ENCODE data around the gene DOCK2.

DNA sequence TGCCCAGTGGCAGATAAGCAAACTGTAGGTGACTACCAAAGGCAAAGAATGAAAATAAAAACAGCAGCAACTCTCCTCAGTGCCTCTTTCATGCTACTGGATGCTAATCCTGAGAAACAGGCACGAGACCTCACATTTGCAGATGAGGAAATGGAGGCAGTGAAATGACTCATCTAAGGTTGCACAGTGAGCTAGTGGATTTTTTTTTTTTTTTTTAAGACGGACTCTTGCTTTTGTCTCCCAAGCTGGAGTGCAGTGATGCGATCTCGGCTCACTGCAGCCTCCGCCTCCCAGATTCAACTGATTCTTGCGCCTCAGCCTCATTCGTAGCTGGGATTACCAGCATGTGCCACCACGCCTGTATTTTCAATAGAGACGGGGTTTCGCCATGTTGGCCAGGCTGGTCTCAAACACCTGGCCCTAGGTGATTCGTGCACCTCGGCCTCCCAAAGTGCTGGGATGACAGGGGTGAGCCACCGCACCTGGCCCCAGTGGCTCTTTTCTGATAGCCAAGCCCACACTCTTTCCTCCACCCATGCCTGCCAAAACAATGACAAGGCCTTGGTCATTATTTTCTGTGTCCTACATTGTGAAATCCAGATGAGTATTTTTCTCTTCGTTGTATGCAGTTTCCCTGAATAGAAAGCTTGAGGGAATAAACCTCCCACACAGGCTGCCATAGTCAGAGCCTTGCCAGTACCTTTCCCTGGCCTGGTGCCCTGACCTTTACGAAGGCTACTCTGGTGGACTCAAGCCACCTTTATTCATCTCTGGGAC lies 19.2 kb downstream of the DOCK2 start:
- TF ChIP-seq, protein P1, sequence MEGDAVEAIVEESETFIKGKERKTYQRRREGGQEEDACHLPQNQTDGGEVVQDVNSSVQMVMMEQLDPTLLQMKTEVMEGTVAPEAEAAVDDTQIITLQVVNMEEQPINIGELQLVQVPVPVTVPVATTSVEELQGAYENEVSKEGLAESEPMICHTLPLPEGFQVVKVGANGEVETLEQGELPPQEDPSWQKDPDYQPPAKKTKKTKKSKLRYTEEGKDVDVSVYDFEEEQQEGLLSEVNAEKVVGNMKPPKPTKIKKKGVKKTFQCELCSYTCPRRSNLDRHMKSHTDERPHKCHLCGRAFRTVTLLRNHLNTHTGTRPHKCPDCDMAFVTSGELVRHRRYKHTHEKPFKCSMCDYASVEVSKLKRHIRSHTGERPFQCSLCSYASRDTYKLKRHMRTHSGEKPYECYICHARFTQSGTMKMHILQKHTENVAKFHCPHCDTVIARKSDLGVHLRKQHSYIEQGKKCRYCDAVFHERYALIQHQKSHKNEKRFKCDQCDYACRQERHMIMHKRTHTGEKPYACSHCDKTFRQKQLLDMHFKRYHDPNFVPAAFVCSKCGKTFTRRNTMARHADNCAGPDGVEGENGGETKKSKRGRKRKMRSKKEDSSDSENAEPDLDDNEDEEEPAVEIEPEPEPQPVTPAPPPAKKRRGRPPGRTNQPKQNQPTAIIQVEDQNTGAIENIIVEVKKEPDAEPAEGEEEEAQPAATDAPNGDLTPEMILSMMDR (IDR thresholded peaks at IDR 0.05; ENCODE audit: insufficient read depth, low read length, poor library complexity, severe bottlenecking) = no peak
- TF ChIP-seq EZH2phosphoT487 (conservative IDR thresholded peaks at IDR 0.05; ENCODE audit: low read length) = no peak
